Smooth muscle cell (in vitro differentiated cells): ENCODE data around the gene TEX22. TPM values are rescaled to one million over a fixed set of nuclear protein-coding genes. Genes with fewer than 3 reads are reported as not detected.

Experiments used
- DNase-seq: peaks from one replicate; lab custom pipeline; 2025; ENCODE audit not compliant: unreplicated experiment; lab: John Stamatoyannopoulos, UW
- H2AFZ ChIP-seq: fragments of 200-600 bp; sonication (generic); 2 replicates; pipeline ENCODE4 v1.6.0; 2016; ENCODE audit warnings: antibody characterized with exemption, low read depth, mild to moderate bottlenecking
- H3F3A ChIP-seq: fragments of 200-600 bp; sonication (generic); 2 replicates; pipeline ENCODE4 v1.6.0; 2017; ENCODE audit warnings: antibody characterized with exemption, low read depth
- H3K27ac ChIP-seq: fragments of 200-600 bp; sonication (generic); 2 replicates; pipeline ENCODE4 v1.5.1; 2016; ENCODE audit warnings: low read depth, mild to moderate bottlenecking
- H3K27me3 ChIP-seq: fragments of 200-600 bp; sonication (generic); 2 replicates; pipeline ENCODE4 v1.6.1; 2016; ENCODE audit warnings: low read depth, mild to moderate bottlenecking
- H3K36me3 ChIP-seq: fragments of 200-600 bp; sonication (generic); 2 replicates; pipeline ENCODE4 v1.5.1; 2016; ENCODE audit warnings: low read depth
- H3K4me1 ChIP-seq: fragments of 200-600 bp; sonication (generic); 2 replicates; pipeline ENCODE4 v1.5.1; 2016; ENCODE audit warnings: low read depth
- H3K4me2 ChIP-seq: fragments of 200-600 bp; sonication (generic); 2 replicates; pipeline ENCODE4 v1.6.0; 2016; ENCODE audit warnings: mild to moderate bottlenecking
- H3K4me3 ChIP-seq: fragments of 200-600 bp; sonication (generic); 2 replicates; pipeline ENCODE4 v1.5.1; 2016; ENCODE audit warnings: mild to moderate bottlenecking
- H3K79me2 ChIP-seq: fragments of 200-600 bp; sonication (generic); 2 replicates; pipeline ENCODE4 v1.6.0; 2016; ENCODE audit warnings: low read depth, mild to moderate bottlenecking
- H3K9ac ChIP-seq: fragments of 200-600 bp; sonication (generic); 2 replicates; pipeline ENCODE4 v1.6.0; 2016; ENCODE audit warnings: low read depth
- H3K9me3 ChIP-seq: fragments of 200-600 bp; sonication (generic); replicated peaks from 2 replicates; pipeline ENCODE4 v1.5.1; 2016; ENCODE audit warnings: low read depth
- H4K20me1 ChIP-seq: fragments of 200-600 bp; sonication (generic); 2 replicates; pipeline ENCODE4 v1.6.0; 2016; ENCODE audit warnings: low read depth
- CTCF ChIP-seq: fragments of 200-600 bp; sonication (generic); IDR thresholded peaks from 2 replicates; pipeline ENCODE4 v1.5.1; 2017; ENCODE audit warnings: borderline replicate concordance, mild to moderate bottlenecking, antibody characterized with exemption; ENCODE audit not compliant: insufficient read depth, poor library complexity, severe bottlenecking
- WGBS: methylation state at CpG from one replicate; pipeline ENCODE4 v1.1.7; 2016; ENCODE audit warnings: low lambda C conversion rate; 5-methylcytosine and 5-hydroxymethylcytosine counted together
- polyA plus RNA-seq: library from polyadenylated mRNA; unstranded; fragments of >200 nt; fragmentation: Nextera tagmentation; extraction: Ambion mirVana; gene quantifications from 2 replicates; pipeline ENCODE4 v1.2.1, GENCODE V29; 2016
- total RNA-seq: library from RNA; depleted of rRNA; stranded (reverse); fragments of >200 nt; gene quantifications from 2 replicates; pipeline ENCODE4 v1.2.3, GENCODE V29; 2014

TEX22 gene
- total and polyA plus RNA-seq, 2 experiments from 2014 or later: 0.09 to 0.93 TPM

GRCh38 chr14:105388976-105389375, 9.4 kb upstream of the TEX22 start:
- no peak for DNase-seq
- Histone ChIP-seq H3K27ac (no peak overlapping the region), H3K27me3 (no peaks in the 10 kb centered on the region), H3K9ac (no peak overlapping the region), H4K20me1 (no peaks in the 10 kb centered on the region), H3K4me3 (no peak overlapping the region), H3K9me3 (no peaks in the 10 kb centered on the region), H3K4me2 (no peak overlapping the region), H3K79me2 (no peaks in the 10 kb centered on the region), H3K36me3 (no peaks in the 10 kb centered on the region), H3K4me1 (no peaks in the 10 kb centered on the region), H3F3A (no peaks in the 10 kb centered on the region), H2AFZ (no peak overlapping the region)
- no peak for TF ChIP-seq CTCF
- 97% methylated on average over 16 of the region's 16 CpGs for WGBS

GRCh38 chr14:105389534-105389933, 8.8 kb upstream of the TEX22 start:
- H3K4me3 ChIP-seq: no peak overlapping the region
- WGBS: 95% methylated on average over 12 of the region's 12 CpGs
- H3K27ac ChIP-seq: no peak overlapping the region
- no peak for TF ChIP-seq CTCF
- no peak overlapping the region for H3K9ac ChIP-seq
- no peak overlapping the region for H3K4me2 ChIP-seq
- H3K36me3 ChIP-seq: no peaks in the 10 kb centered on the region
- no peaks in the 10 kb centered on the region for H3K4me1 ChIP-seq
- no peaks in the 10 kb centered on the region for H4K20me1 ChIP-seq
- H3K27me3 ChIP-seq: no peaks in the 10 kb centered on the region
- no peaks in the 10 kb centered on the region for H3F3A ChIP-seq
- no peak for DNase-seq
- no peaks in the 10 kb centered on the region for H3K9me3 ChIP-seq
- H2AFZ ChIP-seq: no peak overlapping the region
- no peaks in the 10 kb centered on the region for H3K79me2 ChIP-seq

GRCh38 chr14:105389976-105390848, 8.1 kb upstream of the TEX22 start:
- Histone ChIP-seq H3K9ac (no peak overlapping the region), H2AFZ (no peak overlapping the region), H3K27ac (no peak overlapping the region), H3K9me3 (no peaks in the 10 kb centered on the region), H3F3A (no peaks in the 10 kb centered on the region), H3K4me1 (no peaks in the 10 kb centered on the region), H3K4me2 (no peak overlapping the region), H3K36me3 (no peaks in the 10 kb centered on the region), H3K27me3 (no peaks in the 10 kb centered on the region), H4K20me1 (no peaks in the 10 kb centered on the region), H3K4me3 (no peak overlapping the region), H3K79me2 (no peaks in the 10 kb centered on the region)
- DNase-seq: no peak
- WGBS: 85% methylated on average over 26 of the region's 27 CpGs
- TF ChIP-seq CTCF: no peak

- no peak overlapping the region for H3K4me2 ChIP-seq
- no peak for DNase-seq
- H3F3A ChIP-seq: no peaks in the 10 kb centered on the region
- no peaks in the 10 kb centered on the region for H3K79me2 ChIP-seq
- TF ChIP-seq CTCF: no peak
- H3K4me3 ChIP-seq: no peak overlapping the region
- H3K4me1 ChIP-seq: no peaks in the 10 kb centered on the region
- H4K20me1 ChIP-seq: no peaks in the 10 kb centered on the region
- no peak overlapping the region for H2AFZ ChIP-seq
- 92% methylated on average over 21 of the region's 24 CpGs for WGBS
- H3K9me3 ChIP-seq: no peaks in the 10 kb centered on the region
- no peaks in the 10 kb centered on the region for H3K36me3 ChIP-seq
- H3K27ac ChIP-seq: no peak overlapping the region
- no peaks in the 10 kb centered on the region for H3K27me3 ChIP-seq
- H3K9ac ChIP-seq: no peak overlapping the region
These were observed 7.4 kb upstream of the TEX22 start for GRCh38 chr14:105390849-105391500.
